HG02759 (cell line): Measurements from ENCODE around the gene GDPD5.
A peak's percentile ranks its signal among the peaks of the same experiment; 100 is the strongest.

Experiments
- ATAC-seq: cut with Tn5 transposase; IDR thresholded peaks from one replicate; pipeline ENCODE4 v1.9.1; 2021; ENCODE audit warnings: mild to moderate bottlenecking, moderate library complexity; ENCODE audit not compliant: unreplicated experiment

Gene GDPD5

DNA sequence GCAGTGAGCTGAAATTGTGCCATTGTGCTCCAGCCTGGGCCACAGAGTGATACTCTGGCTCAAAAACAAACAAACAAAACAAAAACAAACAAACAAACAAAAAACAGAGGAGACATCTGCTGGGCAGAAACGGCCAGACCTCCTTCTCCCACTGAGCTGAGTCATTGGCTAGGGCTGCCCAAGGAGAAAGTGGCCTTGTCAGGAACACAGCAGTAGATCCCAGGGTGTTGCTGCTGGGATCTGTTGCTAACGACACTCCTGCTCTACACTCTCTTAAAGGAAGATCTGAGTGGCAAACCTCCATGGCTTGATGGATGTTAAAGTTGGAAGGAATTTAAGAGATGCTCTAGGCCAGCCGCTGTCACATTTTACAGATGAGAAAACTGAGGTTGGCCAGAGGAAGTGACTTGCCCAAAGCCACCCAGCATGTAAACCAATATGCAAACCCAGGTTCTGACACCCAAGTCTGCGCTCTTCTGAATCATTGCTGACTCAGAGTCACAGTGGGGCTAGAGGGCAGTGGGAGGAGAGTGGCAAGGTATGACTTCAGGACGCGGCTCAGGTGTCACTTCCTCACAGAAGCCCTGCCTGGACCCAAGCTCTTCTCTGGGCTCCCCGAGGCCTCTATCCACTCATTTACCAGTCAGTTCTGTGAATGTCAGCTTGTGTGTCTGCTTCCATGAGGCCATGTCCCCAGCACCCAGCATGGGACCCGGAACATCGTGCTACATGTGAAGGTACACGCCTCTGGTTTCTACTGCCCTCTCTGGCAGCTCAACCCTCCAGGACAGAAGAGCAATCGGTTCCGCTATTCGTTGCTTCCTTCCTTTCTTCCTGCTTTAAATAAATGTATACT, 11.3 kb upstream of the GDPD5 start:
- ATAC-seq = peak; percentile 78

DNA sequence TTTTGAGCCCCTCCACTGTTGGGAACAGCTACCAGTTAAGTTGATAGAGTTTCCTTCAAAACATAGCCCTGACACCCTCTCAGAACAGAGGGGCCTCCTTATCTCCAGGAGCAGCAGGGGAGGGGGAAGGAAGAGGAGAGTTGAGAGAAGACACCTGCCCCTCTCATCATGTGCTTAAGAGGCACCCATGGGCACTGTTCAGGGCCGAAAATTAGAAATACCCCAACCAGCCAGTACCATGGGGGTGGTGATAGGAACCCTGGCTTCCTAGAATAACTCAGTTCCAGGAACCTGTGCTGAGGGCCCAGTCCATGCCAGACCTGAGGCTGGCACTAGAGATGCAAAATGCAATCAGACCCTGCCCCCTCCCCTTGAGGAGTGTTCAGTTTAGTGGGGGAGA, 9.3 kb upstream of the GDPD5 start:
- no peak for ATAC-seq

DNA sequence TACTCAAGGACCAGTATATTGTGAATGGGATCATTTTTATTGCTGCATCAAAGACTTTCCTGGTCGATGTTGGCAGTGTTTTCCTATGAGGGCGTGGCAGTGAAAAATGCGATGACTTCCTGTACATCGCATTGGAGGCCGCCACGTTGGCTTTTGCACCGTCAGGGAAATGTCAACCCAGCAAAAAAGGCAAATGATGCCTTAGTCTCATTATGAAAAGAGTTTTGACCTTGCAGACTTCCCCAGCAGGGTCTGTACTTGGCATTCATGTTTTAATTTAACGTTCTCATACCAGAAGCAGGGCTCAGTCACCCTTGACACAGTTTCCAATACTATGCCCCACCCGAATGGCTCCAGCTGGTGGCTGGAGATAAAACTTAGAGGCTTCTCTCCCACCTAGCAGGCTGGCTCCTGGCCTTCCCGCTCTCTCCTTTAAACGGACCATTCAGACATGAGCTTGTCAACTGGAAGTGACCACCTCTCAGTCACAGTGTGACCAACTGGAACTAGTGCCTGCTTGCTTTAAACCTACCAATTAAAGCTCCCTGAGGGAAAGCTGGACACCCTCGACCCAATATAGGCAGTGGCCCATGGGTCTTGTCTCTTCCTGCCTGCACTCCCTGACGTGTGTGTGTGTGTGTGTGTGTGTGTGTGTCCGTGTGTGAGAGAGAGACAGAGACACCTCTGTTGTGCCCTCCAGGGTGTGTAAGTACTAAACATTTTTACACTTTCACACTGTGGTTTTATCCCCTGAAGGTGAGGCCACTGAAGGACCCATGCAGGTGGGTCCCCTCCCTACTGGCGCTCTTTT, 8.7 kb upstream of the GDPD5 start:
- no peak for ATAC-seq

DNA sequence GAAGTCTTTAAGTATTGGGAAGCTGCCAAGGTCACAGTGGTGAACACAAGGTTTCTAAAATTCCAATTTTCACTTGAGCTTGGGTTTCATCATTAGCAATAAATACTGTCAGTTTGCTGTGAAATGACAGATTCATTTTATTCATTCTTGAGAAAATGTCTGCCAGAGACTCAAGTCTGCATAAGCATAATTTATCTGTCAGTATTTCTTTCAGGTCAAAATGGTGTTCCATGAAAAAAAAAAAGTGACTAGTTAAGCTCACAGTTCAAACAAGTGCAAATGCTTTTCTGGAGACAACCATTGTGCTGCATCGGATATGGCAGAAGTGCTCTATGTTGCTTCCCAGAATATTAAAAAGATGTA, 8.1 kb upstream of the GDPD5 start:
- ATAC-seq = no peak

- peak; percentile 34 for ATAC-seq
Measured at GRCh38 chr11:75532200-75533048, 6.7 kb upstream of the GDPD5 start.

DNA sequence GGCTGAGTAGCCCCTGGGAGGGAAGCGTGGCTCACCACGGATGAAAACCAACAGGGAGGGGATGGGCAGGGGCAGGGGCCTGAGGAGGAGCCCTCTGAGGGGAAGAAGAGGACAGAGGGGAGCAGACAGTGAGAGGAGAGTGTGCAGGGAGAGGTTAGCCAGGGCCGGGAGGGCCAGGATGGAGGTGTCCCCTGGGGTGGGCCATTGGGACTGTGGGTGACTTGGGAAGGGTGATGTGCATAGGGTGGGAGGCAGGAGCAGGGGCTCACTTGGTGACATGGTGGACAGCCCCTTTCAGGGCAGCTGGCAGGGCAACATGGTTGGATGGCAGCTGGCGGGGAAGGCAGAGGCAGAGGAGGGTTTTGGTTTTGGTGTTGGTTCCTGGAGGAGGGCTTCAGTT, 5.6 kb upstream of the GDPD5 start:
- no peak for ATAC-seq

GRCh38 chr11:75530577-75530976, 4.8 kb upstream of the GDPD5 start:
- no peak for ATAC-seq

- ATAC-seq = no peak
Measured at GRCh38 chr11:75527938-75528735, 2.4 kb upstream of the GDPD5 start.

GRCh38 chr11:75527130-75527529, 1.4 kb upstream of the GDPD5 start:
- ATAC-seq = no peak

DNA sequence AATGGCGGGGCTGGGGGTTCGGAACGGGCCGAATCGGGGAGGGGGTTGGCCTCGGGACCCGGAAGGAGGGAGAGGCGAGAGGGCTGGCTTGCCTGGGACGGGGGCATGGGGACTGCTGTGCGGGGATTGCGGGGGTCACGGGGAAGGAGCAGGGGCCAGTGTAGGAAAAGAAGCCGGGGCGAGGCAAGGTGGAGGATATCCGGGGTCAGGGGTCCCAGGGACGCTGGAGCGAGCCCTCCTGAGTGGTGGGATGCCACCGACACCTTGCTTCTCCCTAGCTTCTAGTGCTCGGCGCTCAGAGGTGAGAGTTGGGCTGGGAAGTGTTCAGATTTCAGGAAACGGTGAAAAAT, 426 bp upstream of the GDPD5 start:
- ATAC-seq = no peak

- no peak for ATAC-seq
Measured at GRCh38 chr11:75524665-75525432, 892 bp downstream of the GDPD5 start.

GRCh38 chr11:75523811-75524664, 1.7 kb downstream of the GDPD5 start:
- no peak for ATAC-seq

DNA sequence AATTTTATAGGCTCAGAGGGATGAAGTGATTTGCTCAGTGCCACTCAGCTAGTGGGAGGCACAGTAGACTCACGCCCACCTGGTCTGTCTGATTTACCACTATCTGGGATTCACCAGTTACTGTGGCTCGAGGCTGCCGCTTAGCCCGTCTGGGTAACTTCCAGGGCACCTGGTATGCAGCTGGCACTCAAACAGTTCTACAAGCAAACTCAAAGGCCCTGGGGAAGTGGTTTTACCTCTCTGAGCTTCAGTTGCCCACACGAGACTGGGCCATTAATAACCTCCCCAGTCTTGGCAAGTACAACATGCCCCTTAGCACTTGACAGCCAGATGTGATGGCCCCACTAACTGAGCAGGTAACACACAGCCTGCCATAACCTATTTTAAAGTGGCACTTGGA, 2.6 kb downstream of the GDPD5 start:
- ATAC-seq = no peak

GRCh38 chr11:75522286-75523044, 3.3 kb downstream of the GDPD5 start:
- no peak for ATAC-seq

DNA sequence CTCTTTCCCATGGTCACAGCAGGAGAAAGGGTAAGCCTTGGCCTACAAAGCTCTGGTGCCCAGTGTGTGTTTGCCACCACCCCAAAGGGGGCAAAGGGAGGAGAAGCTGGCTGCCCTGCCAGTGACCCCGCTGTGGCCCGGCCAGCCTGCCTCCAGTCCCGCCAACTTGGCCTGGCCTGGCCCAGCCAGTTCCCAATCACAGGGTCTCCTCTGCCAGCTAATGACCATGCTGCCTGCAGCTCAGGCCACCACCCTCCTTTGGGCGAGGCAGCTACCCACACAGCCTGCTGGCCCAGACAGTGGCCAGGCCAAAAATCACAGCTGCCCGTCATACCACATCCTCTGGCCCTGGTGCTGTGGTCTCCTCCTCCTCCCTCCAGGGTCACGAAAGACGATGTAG, 5.1 kb downstream of the GDPD5 start:
- ATAC-seq = no peak

- no peak for ATAC-seq
Measured at GRCh38 chr11:75518771-75519653, 6.7 kb downstream of the GDPD5 start.

- no peak for ATAC-seq
Measured at GRCh38 chr11:75518204-75518549, 7.6 kb downstream of the GDPD5 start.
